D721Med (cell line): ENCODE data around the gene AXIN2.

Experiments used
- DNase-seq: peaks from one replicate; pipeline ENCODE4 v3.0.0; 2011; ENCODE audit warnings: low spot score; ENCODE audit not compliant: insufficient read length
- FAIRE-seq: peaks from 2 replicates; lab custom pipeline; 2011; peaks lifted over from hg19 to GRCh38; lab: Jason Lieb, UNC
- TF ChIP-seq, protein P1 (sequence below): IDR thresholded peaks from 2 replicates; pipeline ENCODE4 v1.5.1; 2012; ENCODE audit warnings: mild to moderate bottlenecking, control low read depth; ENCODE audit not compliant: insufficient read depth; ENCODE audit errors: missing control alignments

Gene AXIN2

DNA sequence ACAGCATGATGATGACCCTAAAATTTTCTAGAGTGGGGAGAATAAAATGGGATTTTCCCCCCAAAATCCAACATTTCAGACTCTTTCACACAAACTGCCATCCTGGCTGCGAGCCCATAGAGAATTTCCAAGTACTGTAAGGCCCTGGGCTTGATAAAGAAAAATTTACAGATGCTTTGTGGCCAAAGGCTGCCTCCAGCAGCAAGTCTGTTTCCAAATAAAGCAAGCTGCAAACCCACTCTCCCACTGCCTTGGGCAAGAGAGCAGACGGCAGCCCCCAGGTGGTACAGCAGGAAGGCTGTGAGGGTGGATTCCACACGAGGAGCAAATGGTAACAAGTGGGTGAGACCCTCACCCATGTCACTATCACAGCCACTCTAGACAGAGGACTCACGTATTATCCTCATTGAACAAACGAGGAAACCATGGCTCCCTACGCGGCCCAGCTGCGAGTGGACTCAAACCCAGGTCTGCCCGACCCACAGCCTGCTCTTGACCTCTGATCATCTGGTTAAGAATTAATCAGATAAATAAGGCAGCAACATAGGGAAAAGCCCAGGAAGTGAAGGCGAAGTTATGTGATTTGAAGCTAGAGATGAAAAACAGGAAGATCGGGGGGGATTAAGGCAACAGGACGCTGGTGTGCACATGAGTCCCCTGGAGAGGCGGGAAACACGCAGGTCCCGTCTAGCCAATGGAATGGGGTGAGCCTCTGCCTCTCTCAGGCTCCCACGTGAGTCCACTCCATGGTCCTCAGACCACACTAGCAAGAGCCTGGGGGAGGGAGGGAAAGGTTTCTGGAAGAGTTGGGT lies 37.4 kb downstream of the AXIN2 start:
- no peak for DNase-seq
- FAIRE-seq = no peak
- TF ChIP-seq, protein P1, sequence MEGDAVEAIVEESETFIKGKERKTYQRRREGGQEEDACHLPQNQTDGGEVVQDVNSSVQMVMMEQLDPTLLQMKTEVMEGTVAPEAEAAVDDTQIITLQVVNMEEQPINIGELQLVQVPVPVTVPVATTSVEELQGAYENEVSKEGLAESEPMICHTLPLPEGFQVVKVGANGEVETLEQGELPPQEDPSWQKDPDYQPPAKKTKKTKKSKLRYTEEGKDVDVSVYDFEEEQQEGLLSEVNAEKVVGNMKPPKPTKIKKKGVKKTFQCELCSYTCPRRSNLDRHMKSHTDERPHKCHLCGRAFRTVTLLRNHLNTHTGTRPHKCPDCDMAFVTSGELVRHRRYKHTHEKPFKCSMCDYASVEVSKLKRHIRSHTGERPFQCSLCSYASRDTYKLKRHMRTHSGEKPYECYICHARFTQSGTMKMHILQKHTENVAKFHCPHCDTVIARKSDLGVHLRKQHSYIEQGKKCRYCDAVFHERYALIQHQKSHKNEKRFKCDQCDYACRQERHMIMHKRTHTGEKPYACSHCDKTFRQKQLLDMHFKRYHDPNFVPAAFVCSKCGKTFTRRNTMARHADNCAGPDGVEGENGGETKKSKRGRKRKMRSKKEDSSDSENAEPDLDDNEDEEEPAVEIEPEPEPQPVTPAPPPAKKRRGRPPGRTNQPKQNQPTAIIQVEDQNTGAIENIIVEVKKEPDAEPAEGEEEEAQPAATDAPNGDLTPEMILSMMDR = no peak

DNA sequence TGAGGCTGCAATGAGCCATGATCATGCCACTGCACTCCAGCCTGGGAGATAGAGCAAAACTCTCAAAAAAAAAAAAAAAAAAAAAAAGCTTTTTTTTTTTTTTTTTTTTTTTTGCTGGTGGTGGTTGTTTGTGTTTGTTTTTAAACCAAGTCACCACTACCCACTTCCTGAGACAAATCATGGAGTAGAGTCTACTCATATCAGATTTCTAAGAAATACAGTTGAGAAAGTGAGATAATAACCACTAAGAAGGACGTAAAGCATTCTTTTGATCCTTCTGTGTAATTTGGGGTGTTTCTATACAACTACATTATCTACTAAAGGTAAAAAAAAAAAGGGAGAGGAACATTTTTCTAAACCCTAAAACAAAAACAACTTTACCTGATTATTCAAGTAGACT lies 38.0 kb downstream of the AXIN2 start:
- DNase-seq (no peak), FAIRE-seq (no peak)
- TF ChIP-seq, protein P1 = no peak

GRCh38 chr17:65522751-65523404 lies 38.6 kb downstream of the AXIN2 start:
- TF ChIP-seq, protein P1 = no peak
- no peak for DNase-seq
- no peak for FAIRE-seq

DNA sequence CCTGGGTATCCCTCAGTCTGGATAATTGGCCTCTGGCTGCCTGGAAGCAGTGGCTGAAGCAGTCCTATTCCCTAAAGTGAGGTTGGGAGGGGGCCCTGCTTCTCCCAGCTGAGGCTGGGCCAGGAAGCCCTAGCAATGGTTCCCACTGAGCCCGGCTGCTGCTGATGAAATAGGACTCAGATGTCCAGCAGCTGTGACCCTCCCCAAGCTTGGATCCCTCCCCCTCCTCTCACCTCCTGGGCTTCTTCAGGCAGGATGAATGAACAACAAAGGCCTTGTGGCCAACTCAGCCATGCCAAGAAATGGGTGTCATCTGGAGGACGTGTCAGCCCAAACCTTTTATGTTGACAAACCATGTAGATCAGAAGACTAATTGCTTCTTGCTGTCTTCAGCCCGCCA lies 42.0 kb downstream of the AXIN2 start:
- FAIRE-seq = no peak
- no peak for DNase-seq
- TF ChIP-seq, protein P1 = no peak

GRCh38 chr17:65518256-65518655 lies 43.2 kb downstream of the AXIN2 start:
- FAIRE-seq (no peak), DNase-seq (no peak)
- TF ChIP-seq, protein P1 = no peak

- FAIRE-seq (no peak), DNase-seq (no peak)
- TF ChIP-seq, protein P1 = no peak
These were observed 45.2 kb downstream of the AXIN2 start for GRCh38 chr17:65515959-65516948.
